Activated CD4-positive, alpha-beta T cell treated with anti-CD3 and anti-CD28 coated beads for 24 hours (primary cell): ENCODE measurements around the gene RAMP3.
"Not testable (repeated sequence)": the region's sequence is repeated elsewhere in the genome, so short reads cannot be mapped to it uniquely, and the experiment has no call there.

Source experiments
- DNase-seq, 2 donors: peaks; one replicate each; pipeline ENCODE4 v3.0.0-alpha.2; 2020; ENCODE audit warnings: low read depth in 2 of 2

RAMP3 gene

GRCh38 chr7:45156516-45157272, 897 bp upstream of the RAMP3 start:
- DNase-seq: no peak

GRCh38 chr7:45157286-45157652, 322 bp upstream of the RAMP3 start:
- DNase-seq: no peak

GRCh38 chr7:45158471-45158870, 880 bp downstream of the RAMP3 start:
- no peak for DNase-seq

GRCh38 chr7:45159296-45159695, 1.7 kb downstream of the RAMP3 start:
- DNase-seq: no peak

GRCh38 chr7:45160417-45160881, 2.9 kb downstream of the RAMP3 start:
- no peak for DNase-seq

GRCh38 chr7:45161138-45161537, 3.5 kb downstream of the RAMP3 start:
- DNase-seq: no peak

- no peak for DNase-seq
Observed at GRCh38 chr7:45161842-45162241, 4.3 kb downstream of the RAMP3 start.

GRCh38 chr7:45162311-45162845, 4.8 kb downstream of the RAMP3 start:
- DNase-seq: no peak

- no peak for DNase-seq
Observed at GRCh38 chr7:45162943-45163691, 5.5 kb downstream of the RAMP3 start.

- no peak for DNase-seq
Observed at GRCh38 chr7:45163692-45164052, 6.1 kb downstream of the RAMP3 start.

- not testable (repeated sequence) for DNase-seq
Observed at GRCh38 chr7:45164271-45164670, 6.7 kb downstream of the RAMP3 start.

- no peak for DNase-seq
Observed at GRCh38 chr7:45165857-45166256, 8.3 kb downstream of the RAMP3 start.

- no peak for DNase-seq
Observed at GRCh38 chr7:45171946-45172345, 14.4 kb downstream of the RAMP3 start.

GRCh38 chr7:45173596-45174327, 16.2 kb downstream of the RAMP3 start:
- DNase-seq: no peak

- DNase-seq: no peak
Observed at GRCh38 chr7:45174328-45174610, 16.7 kb downstream of the RAMP3 start.

- no peak for DNase-seq
Observed at GRCh38 chr7:45174966-45175765, 17.6 kb downstream of the RAMP3 start.

- DNase-seq: no peak
Observed at GRCh38 chr7:45176091-45176490, 18.5 kb downstream of the RAMP3 start.

GRCh38 chr7:45176886-45177731, 19.5 kb downstream of the RAMP3 start:
- no peak for DNase-seq

- DNase-seq: no peak
Observed at GRCh38 chr7:45177801-45178200, 20.2 kb downstream of the RAMP3 start.
